Panc1 (cell line): ENCODE results near the gene P2RY8. TPM values are rescaled to one million over a fixed set of nuclear protein-coding genes. Genes with fewer than 3 reads are reported as not detected.

Source experiments
- ATAC-seq: fragments of 200-7000 bp; cut with Tn5 transposase; 2 replicates; pipeline ENCODE4 v1.9.1; 2020; ENCODE audit warnings: mild to moderate bottlenecking, moderate library complexity
- BruUV-seq: library from RNA; stranded (reverse); fragments of 400-500 nt; replicated peaks from 2 replicates; lab custom pipeline; 2021; lab: Mats Ljungman, UMichigan
- CTCF ChIA-PET: fragments of 300-600 bp; sonication (Branson Sonifier 250); formaldehyde crosslinking; loops from one replicate; lab custom pipeline; 2022; ENCODE audit warnings: antibody characterized with exemption; lab: Charles Lee
- POLR2A ChIA-PET: fragments of 300-600 bp; sonication (Branson Sonifier 250); formaldehyde crosslinking; loops from one replicate; lab custom pipeline; 2022; ENCODE audit warnings: antibody characterized with exemption; lab: Charles Lee
- DNase-seq: peaks from one replicate; pipeline ENCODE4 v3.0.0-alpha.2; 2010; ENCODE audit warnings: low read depth, low spot score
- H3K27ac ChIP-seq: 2 replicates; pipeline ENCODE4 v1.5.1; 2011; ENCODE audit warnings: mild to moderate bottlenecking, low read length, inconsistent platforms
- H3K27me3 ChIP-seq: fragments of 200-500 bp; sonication (Bioruptor generic); 2 replicates; pipeline ENCODE4 v1.6.0; 2014; ENCODE audit warnings: low read length, inconsistent platforms; ENCODE audit not compliant: control insufficient read depth, insufficient read depth
- H3K36me3 ChIP-seq: fragments of 200-500 bp; sonication (Bioruptor generic); 2 replicates; pipeline ENCODE4 v1.5.1; 2014; ENCODE audit warnings: inconsistent platforms, mild to moderate bottlenecking, low read length, moderate library complexity; ENCODE audit not compliant: control insufficient read depth, insufficient read depth
- H3K4me1 ChIP-seq: 2 replicates; pipeline ENCODE4 v1.5.1; 2011; ENCODE audit warnings: inconsistent platforms, mild to moderate bottlenecking, low read length, moderate library complexity; ENCODE audit not compliant: control insufficient read depth, insufficient read depth
- H3K4me3 ChIP-seq, 2 experiments: 2 replicates each; pipeline ENCODE4 v1.5.1; 2011 to 2012; ENCODE audit warnings: low read depth in 2 of 2, low read length in 2 of 2, mild to moderate bottlenecking in 2 of 2, inconsistent platforms in 1 of 2, moderate library complexity in 1 of 2
- H3K9me3 ChIP-seq: fragments of 200-500 bp; sonication (Bioruptor generic); 2 replicates; pipeline ENCODE4 v1.5.1; 2014; ENCODE audit warnings: low read depth, mild to moderate bottlenecking, inconsistent platforms, low read length, moderate library complexity; ENCODE audit not compliant: control insufficient read depth, insufficient read depth
- POLR2AphosphoS5 ChIP-seq: IDR thresholded peaks from 2 replicates; pipeline ENCODE4 v1.6.1; 2012; ENCODE audit warnings: mild to moderate bottlenecking, low read depth, low read length, moderate library complexity
- SIN3A ChIP-seq: IDR thresholded peaks from 2 replicates; pipeline ENCODE4 v1.6.1; 2012; ENCODE audit warnings: low read depth, mild to moderate bottlenecking, low read length, moderate library complexity, borderline replicate concordance; ENCODE audit not compliant: insufficient read depth
- TCF7L2 ChIP-seq: IDR thresholded peaks from 2 replicates; pipeline ENCODE4 v1.6.1; 2011; ENCODE audit warnings: mild to moderate bottlenecking, low read depth, low read length, inconsistent platforms
- in situ Hi-C: cut with HindIII; loops from 2 replicates; pipeline ENCODE4 v1.10.0; 2016; ENCODE audit warnings: low sequenced_read_pairs, low pct_unique_long_range_greater_than_20kb
- intact Hi-C: fragments of 100-400 bp; cut with micrococcal nuclease; formaldehyde crosslinking; loops from one replicate; pipeline ENCODE4 v1.10.0; 2022; ENCODE audit not compliant: unreplicated experiment
- total RNA-seq: library from RNA; stranded (reverse); gene quantifications from one replicate; pipeline ENCODE4 v1.2.1, GENCODE V29; 2021; ENCODE audit not compliant: unreplicated experiment
- TF ChIP-seq, protein P1 (sequence below): fragments of 450-650 bp; IDR thresholded peaks from 2 replicates; pipeline ENCODE4 v1.5.1; 2017; ENCODE audit warnings: mild to moderate bottlenecking
- TF ChIP-seq, protein P2 (sequence below), 2 experiments: IDR thresholded peaks; 2 replicates each; pipeline ENCODE4 v1.6.1; 2011 to 2012; ENCODE audit warnings: low read depth in 2 of 2, control low read depth in 1 of 2, low read length in 1 of 2, mild to moderate bottlenecking in 1 of 2, moderate library complexity in 1 of 2; ENCODE audit not compliant: insufficient read depth in 1 of 2

P2RY8 gene
- total RNA-seq, 1 experiment from 2014 or later: 0.18 TPM

DNA sequence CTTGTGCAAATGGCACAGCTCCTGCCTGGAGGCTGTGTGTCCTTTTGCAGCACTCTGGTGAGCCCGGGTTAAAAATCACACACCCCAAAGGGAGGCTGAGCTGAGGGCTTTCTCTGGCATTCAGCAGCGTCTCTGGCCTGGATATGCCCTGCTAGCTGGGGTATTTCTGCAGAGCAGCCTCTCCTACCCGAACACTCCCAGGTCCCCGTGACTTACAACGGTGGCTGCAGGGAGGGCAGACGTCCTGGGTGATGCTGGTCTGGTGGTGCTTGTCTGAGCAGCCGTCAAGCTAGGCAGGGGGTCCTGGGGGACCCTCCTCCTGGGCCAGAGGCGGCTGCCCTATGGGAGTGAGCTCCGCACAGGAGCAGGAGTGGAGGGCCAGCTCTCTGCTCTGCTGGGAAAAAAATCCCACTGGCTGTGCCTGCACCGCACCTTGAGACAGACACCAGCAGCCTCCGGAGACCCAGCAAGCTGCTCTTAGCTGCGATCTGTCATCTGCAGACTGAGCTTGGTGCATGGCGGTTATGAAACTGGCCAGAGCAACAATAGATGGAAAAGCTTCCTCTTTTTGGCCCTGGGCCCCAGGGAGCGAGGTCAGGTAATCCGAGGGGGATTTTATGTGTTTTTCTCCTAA lies 43.0 kb downstream of the P2RY8 start:
- H3K27me3 ChIP-seq: no peaks in the 10 kb centered on the region
- intact Hi-C loops (no loop called here), in situ Hi-C loops (no loop called here)
- ChIA-PET POLR2A (no interaction called here), CTCF (no interaction called here)
- TF ChIP-seq, protein P1, sequence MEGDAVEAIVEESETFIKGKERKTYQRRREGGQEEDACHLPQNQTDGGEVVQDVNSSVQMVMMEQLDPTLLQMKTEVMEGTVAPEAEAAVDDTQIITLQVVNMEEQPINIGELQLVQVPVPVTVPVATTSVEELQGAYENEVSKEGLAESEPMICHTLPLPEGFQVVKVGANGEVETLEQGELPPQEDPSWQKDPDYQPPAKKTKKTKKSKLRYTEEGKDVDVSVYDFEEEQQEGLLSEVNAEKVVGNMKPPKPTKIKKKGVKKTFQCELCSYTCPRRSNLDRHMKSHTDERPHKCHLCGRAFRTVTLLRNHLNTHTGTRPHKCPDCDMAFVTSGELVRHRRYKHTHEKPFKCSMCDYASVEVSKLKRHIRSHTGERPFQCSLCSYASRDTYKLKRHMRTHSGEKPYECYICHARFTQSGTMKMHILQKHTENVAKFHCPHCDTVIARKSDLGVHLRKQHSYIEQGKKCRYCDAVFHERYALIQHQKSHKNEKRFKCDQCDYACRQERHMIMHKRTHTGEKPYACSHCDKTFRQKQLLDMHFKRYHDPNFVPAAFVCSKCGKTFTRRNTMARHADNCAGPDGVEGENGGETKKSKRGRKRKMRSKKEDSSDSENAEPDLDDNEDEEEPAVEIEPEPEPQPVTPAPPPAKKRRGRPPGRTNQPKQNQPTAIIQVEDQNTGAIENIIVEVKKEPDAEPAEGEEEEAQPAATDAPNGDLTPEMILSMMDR: no peak
- no peak for TF ChIP-seq POLR2AphosphoS5
- TF ChIP-seq TCF7L2: no peak
- TF ChIP-seq SIN3A: no peak
- TF ChIP-seq, protein P2, sequence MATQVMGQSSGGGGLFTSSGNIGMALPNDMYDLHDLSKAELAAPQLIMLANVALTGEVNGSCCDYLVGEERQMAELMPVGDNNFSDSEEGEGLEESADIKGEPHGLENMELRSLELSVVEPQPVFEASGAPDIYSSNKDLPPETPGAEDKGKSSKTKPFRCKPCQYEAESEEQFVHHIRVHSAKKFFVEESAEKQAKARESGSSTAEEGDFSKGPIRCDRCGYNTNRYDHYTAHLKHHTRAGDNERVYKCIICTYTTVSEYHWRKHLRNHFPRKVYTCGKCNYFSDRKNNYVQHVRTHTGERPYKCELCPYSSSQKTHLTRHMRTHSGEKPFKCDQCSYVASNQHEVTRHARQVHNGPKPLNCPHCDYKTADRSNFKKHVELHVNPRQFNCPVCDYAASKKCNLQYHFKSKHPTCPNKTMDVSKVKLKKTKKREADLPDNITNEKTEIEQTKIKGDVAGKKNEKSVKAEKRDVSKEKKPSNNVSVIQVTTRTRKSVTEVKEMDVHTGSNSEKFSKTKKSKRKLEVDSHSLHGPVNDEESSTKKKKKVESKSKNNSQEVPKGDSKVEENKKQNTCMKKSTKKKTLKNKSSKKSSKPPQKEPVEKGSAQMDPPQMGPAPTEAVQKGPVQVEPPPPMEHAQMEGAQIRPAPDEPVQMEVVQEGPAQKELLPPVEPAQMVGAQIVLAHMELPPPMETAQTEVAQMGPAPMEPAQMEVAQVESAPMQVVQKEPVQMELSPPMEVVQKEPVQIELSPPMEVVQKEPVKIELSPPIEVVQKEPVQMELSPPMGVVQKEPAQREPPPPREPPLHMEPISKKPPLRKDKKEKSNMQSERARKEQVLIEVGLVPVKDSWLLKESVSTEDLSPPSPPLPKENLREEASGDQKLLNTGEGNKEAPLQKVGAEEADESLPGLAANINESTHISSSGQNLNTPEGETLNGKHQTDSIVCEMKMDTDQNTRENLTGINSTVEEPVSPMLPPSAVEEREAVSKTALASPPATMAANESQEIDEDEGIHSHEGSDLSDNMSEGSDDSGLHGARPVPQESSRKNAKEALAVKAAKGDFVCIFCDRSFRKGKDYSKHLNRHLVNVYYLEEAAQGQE (IDR thresholded peaks at IDR 0.05; ENCODE audit: insufficient read depth in 1 of 2, low read depth in 2 of 2, low read length in 1 of 2): no peak
- no peaks in the 10 kb centered on the region for H3K36me3 ChIP-seq
- no peaks in the 10 kb centered on the region for H3K4me1 ChIP-seq
- no peak overlapping the region for H3K4me3 ChIP-seq
- H3K27ac ChIP-seq: no peak overlapping the region
- peak; percentile 60; the same call in 1 of the 2 replicates for ATAC-seq
- H3K9me3 ChIP-seq: no peaks in the 10 kb centered on the region
- no peak for DNase-seq
- no TSS peak for BruUV-seq

DNA sequence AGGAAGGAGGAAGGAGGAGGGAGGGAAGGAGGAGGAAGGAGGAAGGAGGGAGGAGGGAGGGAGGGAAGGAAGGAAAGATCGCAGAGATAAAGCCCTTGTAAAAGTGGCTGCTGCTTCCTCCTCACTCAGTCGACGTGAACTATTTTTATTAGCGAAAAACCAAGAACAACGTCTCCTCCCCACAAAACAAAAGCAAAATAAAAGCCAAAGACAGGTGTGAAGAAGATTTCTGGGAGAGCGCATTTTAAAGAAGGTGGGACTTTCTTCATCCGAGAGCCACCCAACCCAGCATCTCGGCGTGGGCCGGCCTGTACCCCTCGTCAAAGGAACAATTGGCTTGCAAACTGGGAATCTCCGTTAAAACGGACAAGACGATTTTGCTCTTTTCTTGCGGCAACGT lies 43.6 kb downstream of the P2RY8 start:
- no peaks in the 10 kb centered on the region for H3K27me3 ChIP-seq
- no TSS peak for BruUV-seq
- TF ChIP-seq, protein P1: no peak
- TF ChIP-seq SIN3A: no peak
- TF ChIP-seq TCF7L2: no peak
- TF ChIP-seq POLR2AphosphoS5: no peak
- TF ChIP-seq, protein P2 (IDR thresholded peaks at IDR 0.05; ENCODE audit: insufficient read depth in 1 of 2, low read depth in 2 of 2, low read length in 1 of 2): no peak
- H3K36me3 ChIP-seq: no peaks in the 10 kb centered on the region
- no peak overlapping the region for H3K27ac ChIP-seq
- in situ Hi-C loops (no loop called here), intact Hi-C loops (no loop called here)
- no peak overlapping the region for H3K4me3 ChIP-seq
- H3K4me1 ChIP-seq: no peaks in the 10 kb centered on the region
- POLR2A ChIA-PET: no interaction called here
- CTCF ChIA-PET: no interaction called here
- ATAC-seq: no peak
- no peaks in the 10 kb centered on the region for H3K9me3 ChIP-seq
- DNase-seq: no peak
